H1 (cell line): ENCODE results near the gene CAMKMT. TPM values are rescaled to one million over a fixed set of nuclear protein-coding genes. Genes with fewer than 3 reads are reported as not detected.

Source experiments
- BACH1 ChIP-seq: IDR thresholded peaks from 2 replicates; pipeline ENCODE4 v1.6.1; 2012; ENCODE audit warnings: low read length, improper control_type of control experiment
- BCL11A ChIP-seq, 2 experiments: IDR thresholded peaks; one replicate each; pipeline ENCODE4 v1.6.1; 2011; ENCODE audit warnings: low read depth in 2 of 2, low read length in 2 of 2, mild to moderate bottlenecking in 2 of 2
- JUND ChIP-seq: IDR thresholded peaks from 2 replicates; pipeline ENCODE4 v1.6.1; 2011; ENCODE audit warnings: mild to moderate bottlenecking, improper control_type of control experiment, low read length
- KDM4A ChIP-seq: IDR thresholded peaks from one replicate; pipeline ENCODE4 v1.7.1; 2012; ENCODE audit warnings: low read depth, mild to moderate bottlenecking, moderate library complexity, low read length, inconsistent platforms; ENCODE audit not compliant: severe bottlenecking
- NANOG ChIP-seq: IDR thresholded peaks from 2 replicates; pipeline ENCODE4 v1.6.1; 2011; ENCODE audit warnings: low read length, low read depth, mild to moderate bottlenecking, inconsistent platforms; ENCODE audit not compliant: insufficient read depth, poor library complexity, severe bottlenecking
- PHF8 ChIP-seq: fragments of 200-600 bp; sonication (generic); conservative IDR thresholded peaks from 2 replicates; pipeline ENCODE4 v1.7.1; 2012; ENCODE audit warnings: low read depth, mild to moderate bottlenecking, inconsistent platforms, low read length, moderate library complexity
- RAD21 ChIP-seq, 2 experiments: IDR thresholded peaks in 1 of 2; conservative IDR thresholded peaks in 1 of 2; 2 replicates each; pipeline ENCODE4 v1.6.1; 2011; ENCODE audit warnings: low read depth in 2 of 2, low read length in 2 of 2, improper control_type of control experiment in 1 of 2, inconsistent platforms in 1 of 2, mild to moderate bottlenecking in 1 of 2, moderate library complexity in 1 of 2
- polyA plus RNA-seq, 7 experiments: library from polyadenylated mRNA; depleted of rRNA in 3 of 7; stranded (reverse) in 5 of 7; unstranded in 2 of 7; fragments of >200 nt in 5 of 7; fragments of 200-250 nt in 2 of 7; gene quantifications; 1 replicate in 5 of 7; 2 replicates in 1 of 7; 4 replicates in 1 of 7; pipeline versions ENCODE4 v1.2.1 to v1.2.3, GENCODE V29; 2011 to 2013; ENCODE audit warnings: missing spikeins in 2 of 7, mixed read lengths in 2 of 7
- total RNA-seq: library from RNA; stranded (reverse); fragmentation: NEBNext Ultra II Directional; extraction: Animal tissue kit (Norgen Biotek cat#: 25700); gene quantifications from 2 replicates; pipeline ENCODE4 v1.2.1, GENCODE V29; 2021

The CAMKMT gene
- total and polyA plus RNA-seq, 2 of the 8 experiments (the other 6 are each of a cell fraction or from before 2014, with no cell fraction given) = 14.7 to 22.4 TPM

DNA sequence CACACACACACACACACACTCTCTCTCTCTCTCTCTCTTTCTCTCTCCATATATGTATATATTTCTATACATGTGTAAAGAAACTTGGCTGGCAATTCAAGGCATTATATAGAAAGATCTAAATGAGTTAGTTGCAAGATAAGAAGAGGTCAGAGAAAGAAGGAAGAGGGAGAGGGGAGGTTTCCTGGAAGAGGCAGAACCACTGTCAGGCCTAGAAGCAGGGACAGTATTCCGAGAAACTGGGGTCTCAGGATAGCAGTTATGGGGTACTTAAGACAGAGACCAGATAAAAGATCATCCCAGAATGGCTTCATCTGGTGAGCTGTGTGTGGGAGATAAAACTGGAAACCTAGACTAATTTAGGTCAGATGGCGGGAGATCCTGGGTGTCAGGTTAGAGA lies 180.8 kb downstream of the CAMKMT start (continued):
- TF ChIP-seq PHF8 (no peak), RAD21 (IDR thresholded peaks at IDR 0.05 in 1 of 2, conservative IDR thresholded peaks at IDR 0.05 in 1 of 2; ENCODE audit: low read depth in 2 of 2, low read length in 2 of 2) (no peak), KDM4A (no peak), BCL11A (IDR thresholded peaks at IDR 0.05; ENCODE audit: low read depth in 2 of 2, low read length in 2 of 2) (no peak), BACH1 (no peak), JUND (no peak), NANOG (no peak)
